Metanephros (tissue), 1 donor: ENCODE measurements around the gene CFAP299. TPM values are rescaled to one million over a fixed set of nuclear protein-coding genes. Genes with fewer than 3 reads are reported as not detected.

Source experiments
- total RNA-seq: library from RNA; depleted of rRNA; stranded (reverse); fragments of >200 nt; gene quantifications from one replicate; pipeline ENCODE4 v1.2.3, GENCODE V29; 2014

CFAP299 gene
- 0.29 TPM for total RNA-seq

GRCh38 chr4:80335554-80336358, at the start of gene CFAP299:
TSS of gene CFAP299 (plus strand) at chr4:80335730.

Other genes starting within 250 kb of the CFAP299 start
- gene PRDM8, start 138.2 kb upstream of the CFAP299 start, total RNA-seq, result 4.9 TPM
- gene FGF5, start 69.1 kb upstream of the CFAP299 start, total RNA-seq, result not detected